ENCODE results near the gene ZNF200. TPM values are rescaled to one million over a fixed set of nuclear protein-coding genes. Genes with fewer than 3 reads are reported as not detected.
"Not testable (repeated sequence)": the region's sequence is repeated elsewhere in the genome, so short reads cannot be mapped to it uniquely, and the experiment has no call there.

The ZNF200 gene
- total RNA-seq, 1 donor from 2014 or later, result 5.0 TPM

GRCh38 chr16:3198334-3199072 lies 36.5 kb downstream of the ZNF200 start:
- Histone ChIP-seq H3K36me3 (ENCODE audit: control insufficient read depth, insufficient read depth, low read length) (no peaks in the 10 kb centered on the region), H3K4me3 (ENCODE audit: low read depth, low read length) (no peak overlapping the region), H3K27me3 (ENCODE audit: control insufficient read depth, insufficient read depth, low read length) (peaks cover 5% of the 10 kb centered on the region)
- TF ChIP-seq CTCF (IDR thresholded peaks at IDR 0.05; ENCODE audit: insufficient read depth, low read length, poor library complexity, severe bottlenecking), result no peak
- DNase-seq (ENCODE audit: low read depth), result no peak

- not testable (repeated sequence) for H3K36me3 ChIP-seq (ENCODE audit: control insufficient read depth, insufficient read depth, low read length); H3K4me3 ChIP-seq (ENCODE audit: low read depth, low read length); DNase-seq (ENCODE audit: low read depth)
- H3K27me3 ChIP-seq (ENCODE audit: control insufficient read depth, insufficient read depth, low read length), result peaks cover 10% of the 10 kb centered on the region
Measured at GRCh38 chr16:3197694-3198333, 37.1 kb downstream of the ZNF200 start.

- Histone ChIP-seq H3K36me3 (ENCODE audit: control insufficient read depth, insufficient read depth, low read length) (no peaks in the 10 kb centered on the region), H3K27me3 (ENCODE audit: control insufficient read depth, insufficient read depth, low read length) (peaks cover 26% of the 10 kb centered on the region), H3K4me3 (ENCODE audit: low read depth, low read length) (no peak overlapping the region)
- TF ChIP-seq CTCF (IDR thresholded peaks at IDR 0.05; ENCODE audit: insufficient read depth, low read length, poor library complexity, severe bottlenecking), result no peak
- DNase-seq (ENCODE audit: low read depth), result no peak
Measured at GRCh38 chr16:3195975-3196374, 39.0 kb downstream of the ZNF200 start.

GRCh38 chr16:3194792-3195191 lies 40.2 kb downstream of the ZNF200 start:
- Histone ChIP-seq H3K4me3 (ENCODE audit: low read depth, low read length) (no peak overlapping the region), H3K27me3 (ENCODE audit: control insufficient read depth, insufficient read depth, low read length) (peaks cover 36% of the 10 kb centered on the region), H3K36me3 (ENCODE audit: control insufficient read depth, insufficient read depth, low read length) (no peaks in the 10 kb centered on the region)
- no peak for TF ChIP-seq CTCF (IDR thresholded peaks at IDR 0.05; ENCODE audit: insufficient read depth, low read length, poor library complexity, severe bottlenecking)
- DNase-seq (ENCODE audit: low read depth), result no peak

- DNase-seq (ENCODE audit: low read depth), result no peak
- Histone ChIP-seq H3K27me3 (ENCODE audit: control insufficient read depth, insufficient read depth, low read length) (peaks cover 37% of the 10 kb centered on the region), H3K4me3 (ENCODE audit: low read depth, low read length) (no peak overlapping the region), H3K36me3 (ENCODE audit: control insufficient read depth, insufficient read depth, low read length) (no peaks in the 10 kb centered on the region)
- TF ChIP-seq CTCF (IDR thresholded peaks at IDR 0.05; ENCODE audit: insufficient read depth, low read length, poor library complexity, severe bottlenecking), result no peak
Measured at GRCh38 chr16:3193221-3194212, 41.4 kb downstream of the ZNF200 start.
